ENCODE results near the gene ENPP4.

The ENPP4 gene

GRCh38 chr6:46097366-46097765 is 32.4 kb upstream of the ENPP4 start:
- H3K27me3 ChIP-seq (ENCODE audit: insufficient read depth, insufficient read length), result no peaks in the 10 kb centered on the region
- H3K9ac ChIP-seq (ENCODE audit: insufficient read length, low read depth), result no peak overlapping the region
- no peaks in the 10 kb centered on the region for H3K4me1 ChIP-seq (ENCODE audit: insufficient read depth, insufficient read length)
- TF ChIP-seq SUZ12 (IDR thresholded peaks at IDR 0.05; ENCODE audit: extremely low read depth, insufficient read depth, insufficient read length), result no peak
- no peak for TF ChIP-seq ZNF274 (IDR thresholded peaks at IDR 0.05; ENCODE audit: low read depth, low read length)
- no peaks in the 10 kb centered on the region for H3K36me3 ChIP-seq (ENCODE audit: insufficient read depth, insufficient read length, low read length)
- H3K9me3 ChIP-seq (ENCODE audit: insufficient read depth, low read length), result peaks cover 20% of the 10 kb centered on the region; the same call in 1 of the 2 replicates
- H3K4me3 ChIP-seq (ENCODE audit: insufficient read length, low read depth), result no peak overlapping the region
- DNase-seq (ENCODE audit: low read depth, low spot score), result no peak

GRCh38 chr6:46098678-46099077 is 31.1 kb upstream of the ENPP4 start:
- H3K36me3 ChIP-seq (ENCODE audit: insufficient read depth, insufficient read length, low read length), result no peaks in the 10 kb centered on the region
- peaks cover 20% of the 10 kb centered on the region; the same call in 1 of the 2 replicates for H3K9me3 ChIP-seq (ENCODE audit: insufficient read depth, low read length)
- H3K27me3 ChIP-seq (ENCODE audit: insufficient read depth, insufficient read length), result no peaks in the 10 kb centered on the region
- H3K4me3 ChIP-seq (ENCODE audit: insufficient read length, low read depth), result no peak overlapping the region
- no peaks in the 10 kb centered on the region for H3K4me1 ChIP-seq (ENCODE audit: insufficient read depth, insufficient read length)
- TF ChIP-seq SUZ12 (IDR thresholded peaks at IDR 0.05; ENCODE audit: extremely low read depth, insufficient read depth, insufficient read length) (no peak), ZNF274 (IDR thresholded peaks at IDR 0.05; ENCODE audit: low read depth, low read length) (no peak), YY1 (IDR thresholded peaks at IDR 0.05; ENCODE audit: insufficient read depth, insufficient read length) (no peak)
- H3K9ac ChIP-seq (ENCODE audit: insufficient read length, low read depth), result no peak overlapping the region
- DNase-seq (ENCODE audit: low read depth, low spot score), result no peak

DNA sequence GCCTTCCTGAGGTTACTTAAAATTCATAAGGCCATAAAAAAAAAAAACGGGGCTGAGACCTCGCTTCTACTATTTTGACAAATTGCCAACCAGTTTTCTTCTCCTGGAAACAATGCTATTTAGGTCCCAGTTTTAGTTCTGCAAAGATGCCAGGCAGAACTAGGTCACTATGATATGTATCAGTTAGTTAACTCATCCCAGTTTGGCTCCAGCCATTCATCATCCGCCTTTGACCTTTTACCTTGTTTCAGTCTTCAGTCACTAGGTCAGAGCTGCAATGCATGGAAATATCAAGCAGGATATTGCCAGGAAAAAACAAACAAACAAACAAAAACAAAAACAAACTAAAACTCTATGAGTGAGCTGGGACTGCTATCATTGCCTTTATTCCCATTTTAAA is 29.8 kb upstream of the ENPP4 start:
- DNase-seq (ENCODE audit: low read depth, low spot score), result no peak
- Histone ChIP-seq H3K9me3 (ENCODE audit: insufficient read depth, low read length) (peaks cover 13% of the 10 kb centered on the region; the same call in 1 of the 2 replicates), H3K36me3 (ENCODE audit: insufficient read depth, insufficient read length, low read length) (no peaks in the 10 kb centered on the region), H3K4me1 (ENCODE audit: insufficient read depth, insufficient read length) (no peaks in the 10 kb centered on the region), H3K27me3 (ENCODE audit: insufficient read depth, insufficient read length) (no peaks in the 10 kb centered on the region), H3K4me3 (ENCODE audit: insufficient read length, low read depth) (no peak overlapping the region), H3K9ac (ENCODE audit: insufficient read length, low read depth) (no peak overlapping the region)
- TF ChIP-seq YY1 (IDR thresholded peaks at IDR 0.05; ENCODE audit: insufficient read depth, insufficient read length) (no peak), ZNF274 (IDR thresholded peaks at IDR 0.05; ENCODE audit: low read depth, low read length) (no peak), SUZ12 (IDR thresholded peaks at IDR 0.05; ENCODE audit: extremely low read depth, insufficient read depth, insufficient read length) (no peak)

- no peak for TF ChIP-seq YY1 (IDR thresholded peaks at IDR 0.05; ENCODE audit: insufficient read depth, insufficient read length)
- no peak for TF ChIP-seq SUZ12 (IDR thresholded peaks at IDR 0.05; ENCODE audit: extremely low read depth, insufficient read depth, insufficient read length)
Observed at GRCh38 chr6:46102123-46102522, 27.7 kb upstream of the ENPP4 start.

DNA sequence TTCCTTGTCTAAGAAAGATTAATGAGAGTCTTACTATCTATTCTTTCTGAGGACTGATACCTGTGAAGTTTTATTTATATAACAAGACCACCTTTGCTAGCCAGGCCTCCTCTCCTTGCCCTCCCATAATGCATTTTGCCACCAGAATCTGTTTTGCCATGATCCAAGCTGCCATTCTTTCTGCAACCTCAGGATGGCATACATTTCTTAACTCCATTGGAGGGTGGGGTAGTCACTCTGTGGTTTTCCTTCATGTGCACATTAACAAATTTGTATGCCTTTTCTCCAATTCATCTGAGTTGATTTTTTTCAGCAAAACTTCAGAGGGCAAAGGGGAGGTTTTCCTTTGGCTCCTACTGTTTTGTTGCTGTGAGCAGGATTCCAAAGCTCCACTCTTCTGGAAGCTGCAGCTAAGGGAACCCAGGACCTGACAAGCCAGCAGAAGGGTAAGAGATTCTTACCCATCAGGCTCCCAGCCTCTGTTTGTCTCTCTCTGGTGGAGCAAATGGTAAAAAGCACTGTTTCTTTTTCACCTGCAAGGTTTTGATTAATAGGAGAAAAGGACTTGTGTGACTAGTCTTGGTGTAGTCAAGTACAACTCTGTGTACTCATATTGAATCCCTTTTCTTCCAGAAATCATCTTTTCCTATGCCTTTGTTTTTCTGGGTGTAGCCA is 26.2 kb upstream of the ENPP4 start:
- Histone ChIP-seq H3K9ac (ENCODE audit: insufficient read length, low read depth) (no peak overlapping the region), H3K27me3 (ENCODE audit: insufficient read depth, insufficient read length) (no peaks in the 10 kb centered on the region), H3K9me3 (ENCODE audit: insufficient read depth, low read length) (peaks cover 6% of the 10 kb centered on the region), H3K4me3 (ENCODE audit: insufficient read length, low read depth) (no peak overlapping the region), H3K36me3 (ENCODE audit: insufficient read depth, insufficient read length, low read length) (no peaks in the 10 kb centered on the region), H3K4me1 (ENCODE audit: insufficient read depth, insufficient read length) (no peaks in the 10 kb centered on the region)
- DNase-seq (ENCODE audit: low read depth, low spot score), result no peak
- TF ChIP-seq YY1 (IDR thresholded peaks at IDR 0.05; ENCODE audit: insufficient read depth, insufficient read length) (no peak), SUZ12 (IDR thresholded peaks at IDR 0.05; ENCODE audit: extremely low read depth, insufficient read depth, insufficient read length) (no peak), ZNF274 (IDR thresholded peaks at IDR 0.05; ENCODE audit: low read depth, low read length) (no peak)

More at GRCh38 chr6:46102123-46102522, 27.7 kb upstream of the ENPP4 start:
- no peak overlapping the region for H3K9ac ChIP-seq (ENCODE audit: insufficient read length, low read depth)
- no peaks in the 10 kb centered on the region for H3K36me3 ChIP-seq (ENCODE audit: insufficient read depth, insufficient read length, low read length)
- DNase-seq (ENCODE audit: low read depth, low spot score), result no peak
- peaks cover 4% of the 10 kb centered on the region for H3K9me3 ChIP-seq (ENCODE audit: insufficient read depth, low read length)
- H3K4me3 ChIP-seq (ENCODE audit: insufficient read length, low read depth), result no peak overlapping the region
- H3K4me1 ChIP-seq (ENCODE audit: insufficient read depth, insufficient read length), result no peaks in the 10 kb centered on the region
- no peaks in the 10 kb centered on the region for H3K27me3 ChIP-seq (ENCODE audit: insufficient read depth, insufficient read length)

DNA sequence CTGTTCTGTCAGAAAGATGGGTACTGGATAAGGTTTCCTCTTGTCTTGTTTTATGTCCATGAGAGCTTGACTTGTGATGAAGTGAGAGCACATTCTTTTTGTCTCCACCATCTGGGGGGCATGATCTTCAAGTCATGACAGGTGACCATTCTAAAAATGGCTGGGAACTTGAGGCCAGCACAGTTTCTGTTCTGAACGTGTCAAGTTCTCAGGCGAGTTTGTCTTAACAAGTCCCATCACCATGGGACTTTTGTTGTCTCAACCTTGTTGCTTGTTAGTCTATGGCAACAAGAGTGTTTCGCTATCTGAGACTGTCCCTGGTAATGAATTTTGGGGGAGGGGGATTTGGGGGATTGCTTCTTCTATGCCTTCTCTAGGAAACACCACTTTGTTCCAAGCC is 25.6 kb upstream of the ENPP4 start:
- H3K27me3 ChIP-seq (ENCODE audit: insufficient read depth, insufficient read length), result no peaks in the 10 kb centered on the region
- peaks cover 6% of the 10 kb centered on the region for H3K9me3 ChIP-seq (ENCODE audit: insufficient read depth, low read length)
- DNase-seq (ENCODE audit: low read depth, low spot score), result no peak
- TF ChIP-seq ZNF274 (IDR thresholded peaks at IDR 0.05; ENCODE audit: low read depth, low read length) (no peak), SUZ12 (IDR thresholded peaks at IDR 0.05; ENCODE audit: extremely low read depth, insufficient read depth, insufficient read length) (no peak), YY1 (IDR thresholded peaks at IDR 0.05; ENCODE audit: insufficient read depth, insufficient read length) (no peak)
- H3K4me3 ChIP-seq (ENCODE audit: insufficient read length, low read depth), result no peak overlapping the region
- H3K4me1 ChIP-seq (ENCODE audit: insufficient read depth, insufficient read length), result no peaks in the 10 kb centered on the region
- no peaks in the 10 kb centered on the region for H3K36me3 ChIP-seq (ENCODE audit: insufficient read depth, insufficient read length, low read length)
- H3K9ac ChIP-seq (ENCODE audit: insufficient read length, low read depth), result no peak overlapping the region

DNA sequence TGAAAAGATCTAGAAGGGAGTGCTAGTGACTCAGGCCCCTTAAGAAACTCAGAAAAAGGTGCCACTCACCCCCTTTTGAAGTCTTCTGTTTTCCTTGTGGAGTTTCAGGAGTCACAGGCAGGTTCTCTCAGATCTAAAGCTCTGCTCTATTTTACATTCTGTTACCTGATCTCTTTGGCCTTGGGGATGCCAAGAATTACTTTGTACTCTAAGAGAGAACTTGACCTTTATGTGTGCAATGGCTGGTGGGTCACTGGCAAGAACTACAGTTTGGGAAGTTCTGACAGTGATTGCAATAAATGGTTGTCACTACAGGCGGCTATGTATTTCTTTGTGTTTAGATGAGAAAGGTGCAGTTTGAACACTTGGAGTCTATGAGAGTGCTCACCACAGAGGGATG is 24.2 kb upstream of the ENPP4 start:
- DNase-seq (ENCODE audit: low read depth, low spot score), result no peak
- Histone ChIP-seq H3K27me3 (ENCODE audit: insufficient read depth, insufficient read length) (no peaks in the 10 kb centered on the region), H3K4me1 (ENCODE audit: insufficient read depth, insufficient read length) (no peaks in the 10 kb centered on the region), H3K36me3 (ENCODE audit: insufficient read depth, insufficient read length, low read length) (no peaks in the 10 kb centered on the region), H3K4me3 (ENCODE audit: insufficient read length, low read depth) (no peak overlapping the region), H3K9me3 (ENCODE audit: insufficient read depth, low read length) (peaks cover 6% of the 10 kb centered on the region), H3K9ac (ENCODE audit: insufficient read length, low read depth) (no peak overlapping the region)
- TF ChIP-seq SUZ12 (IDR thresholded peaks at IDR 0.05; ENCODE audit: extremely low read depth, insufficient read depth, insufficient read length) (no peak), YY1 (IDR thresholded peaks at IDR 0.05; ENCODE audit: insufficient read depth, insufficient read length) (no peak), ZNF274 (IDR thresholded peaks at IDR 0.05; ENCODE audit: low read depth, low read length) (no peak)

Data from NT2/D1 (cell line).